Mesendoderm (in vitro differentiated cells): ENCODE measurements around the gene TAPBPL.

ENCODE experiments used
- DNase-seq: peaks from one replicate; pipeline ENCODE4 v3.0.0; 2013
- H2AK5ac ChIP-seq: 2 replicates; pipeline ENCODE4 v1.6.1; 2013; ENCODE audit warnings: low read length, inconsistent platforms
- H2BK120ac ChIP-seq: 2 replicates; pipeline ENCODE4 v1.6.1; 2013; ENCODE audit warnings: low read depth, mild to moderate bottlenecking, low read length, moderate library complexity, mixed read lengths
- H2BK15ac ChIP-seq: replicated peaks from 2 replicates; pipeline ENCODE4 v1.6.1; 2013; ENCODE audit warnings: low read depth, mild to moderate bottlenecking, moderate library complexity
- H2BK5ac ChIP-seq: 2 replicates; pipeline ENCODE4 v1.6.1; 2013; ENCODE audit warnings: low read length, inconsistent platforms
- H3K18ac ChIP-seq: 2 replicates; pipeline ENCODE4 v1.6.1; 2013; ENCODE audit warnings: mild to moderate bottlenecking, low read length, mixed read lengths
- H3K23ac ChIP-seq: one replicate; pipeline ENCODE4 v1.6.1; 2013; ENCODE audit warnings: low read length
- H3K27ac ChIP-seq: 2 replicates; pipeline ENCODE4 v1.5.1; 2013; ENCODE audit warnings: low read depth, mild to moderate bottlenecking, inconsistent platforms, low read length, moderate library complexity
- H3K27me3 ChIP-seq: 2 replicates; pipeline ENCODE4 v1.6.1; 2013; ENCODE audit warnings: low read length, control low read depth, mild to moderate bottlenecking, inconsistent platforms; ENCODE audit not compliant: insufficient read depth, poor library complexity
- H3K36me3 ChIP-seq: 2 replicates; pipeline ENCODE4 v1.6.1; 2013; ENCODE audit warnings: low read length, inconsistent platforms; ENCODE audit not compliant: control insufficient read depth, insufficient read depth
- H3K4ac ChIP-seq: one replicate; pipeline ENCODE4 v1.6.1; 2013; ENCODE audit warnings: low read depth, mild to moderate bottlenecking, low read length, moderate library complexity
- H3K4me1 ChIP-seq: 2 replicates; pipeline ENCODE4 v1.6.1; 2013; ENCODE audit warnings: low read depth, low read length, inconsistent platforms; ENCODE audit not compliant: control insufficient read depth
- H3K4me2 ChIP-seq: 2 replicates; pipeline ENCODE4 v1.6.1; 2013; ENCODE audit warnings: low read length
- H3K4me3 ChIP-seq: 2 replicates; pipeline ENCODE4 v1.5.1; 2013; ENCODE audit warnings: mild to moderate bottlenecking, low read length
- H3K56ac ChIP-seq: one replicate; pipeline ENCODE4 v1.6.1; 2013; ENCODE audit warnings: low read length
- H3K79me1 ChIP-seq: 2 replicates; pipeline ENCODE4 v1.6.1; 2013; ENCODE audit warnings: low read length, inconsistent platforms
- H3K79me2 ChIP-seq: 2 replicates; pipeline ENCODE4 v1.6.1; 2013; ENCODE audit warnings: mild to moderate bottlenecking, low read length; ENCODE audit not compliant: control insufficient read depth, insufficient read depth
- H3K9ac ChIP-seq: 2 replicates; pipeline ENCODE4 v1.6.1; 2013; ENCODE audit warnings: low read length, inconsistent platforms
- H4K5ac ChIP-seq: one replicate; pipeline ENCODE4 v1.6.1; 2013; ENCODE audit warnings: low read length
- H4K8ac ChIP-seq: one replicate; pipeline ENCODE4 v1.6.1; 2013; ENCODE audit warnings: low read depth, mild to moderate bottlenecking, control low read depth, low read length, moderate library complexity
- WGBS: extraction: QIAGEN DNeasy Blood & Tissue Kit; methylation state at CpG from one replicate; pipeline ENCODE4 v1.1.7; 2013; ENCODE audit warnings: low lambda C conversion rate, missing lambda C conversion rate; ENCODE audit not compliant: insufficient coverage; ENCODE audit errors: extremely low coverage; 5-methylcytosine and 5-hydroxymethylcytosine counted together

Gene TAPBPL

GRCh38 chr12:6432991-6433390, 18.9 kb upstream of the TAPBPL start:
- Histone ChIP-seq H3K4me2 (no peak overlapping the region), H3K4me1 (no peaks in the 10 kb centered on the region), H3K79me1 (no peaks in the 10 kb centered on the region), H3K56ac (no peak overlapping the region), H3K9ac (no peak overlapping the region), H3K23ac (no peak overlapping the region), H3K36me3 (no peaks in the 10 kb centered on the region), H2BK15ac (no peak overlapping the region), H3K4ac (no peak overlapping the region), H2AK5ac (no peak overlapping the region), H4K8ac (no peak overlapping the region), H3K18ac (no peak overlapping the region), H2BK120ac (no peak overlapping the region), H3K4me3 (no peak overlapping the region), H3K27me3 (no peaks in the 10 kb centered on the region), H4K5ac (no peak overlapping the region), H3K27ac (no peak overlapping the region), H3K79me2 (no peaks in the 10 kb centered on the region), H2BK5ac (no peak overlapping the region)
- no CpG with 5 or more reads among the region's 5 CpGs for WGBS
- DNase-seq, result no peak

- no peak overlapping the region for H4K8ac ChIP-seq
- no peak overlapping the region for H3K56ac ChIP-seq
- WGBS, result no CpG with 5 or more reads among the region's 17 CpGs
- H2AK5ac ChIP-seq, result no peak overlapping the region
- no peak overlapping the region for H2BK5ac ChIP-seq
- H3K27me3 ChIP-seq, result no peaks in the 10 kb centered on the region
- no peaks in the 10 kb centered on the region for H3K79me2 ChIP-seq
- H3K9ac ChIP-seq, result no peak overlapping the region
- no peak overlapping the region for H4K5ac ChIP-seq
- H3K36me3 ChIP-seq, result no peaks in the 10 kb centered on the region
- H3K4me1 ChIP-seq, result no peaks in the 10 kb centered on the region
- H2BK15ac ChIP-seq, result no peak overlapping the region
- H2BK120ac ChIP-seq, result no peak overlapping the region
- no peak overlapping the region for H3K4me3 ChIP-seq
- no peak for DNase-seq
- H3K4ac ChIP-seq, result peak overlapping the region; percentile 60
- no peaks in the 10 kb centered on the region for H3K79me1 ChIP-seq
- H3K4me2 ChIP-seq, result no peak overlapping the region
- H3K23ac ChIP-seq, result no peak overlapping the region
- H3K27ac ChIP-seq, result no peak overlapping the region
- no peak overlapping the region for H3K18ac ChIP-seq
Measured at GRCh38 chr12:6434205-6435140, 17.4 kb upstream of the TAPBPL start.

GRCh38 chr12:6435961-6436715, 15.7 kb upstream of the TAPBPL start:
- no peaks in the 10 kb centered on the region for H3K36me3 ChIP-seq
- no peak overlapping the region for H2BK5ac ChIP-seq
- no peak overlapping the region for H3K9ac ChIP-seq
- H3K4ac ChIP-seq, result no peak overlapping the region
- H3K23ac ChIP-seq, result no peak overlapping the region
- no peaks in the 10 kb centered on the region for H3K4me1 ChIP-seq
- H4K8ac ChIP-seq, result no peak overlapping the region
- H3K56ac ChIP-seq, result no peak overlapping the region
- no peak overlapping the region for H4K5ac ChIP-seq
- WGBS, result no CpG with 5 or more reads among the region's 13 CpGs
- H3K79me1 ChIP-seq, result no peaks in the 10 kb centered on the region
- no peak overlapping the region for H3K4me3 ChIP-seq
- no peak overlapping the region for H2BK120ac ChIP-seq
- no peak overlapping the region for H3K4me2 ChIP-seq
- H3K27me3 ChIP-seq, result no peaks in the 10 kb centered on the region
- H3K27ac ChIP-seq, result no peak overlapping the region
- no peak overlapping the region for H2BK15ac ChIP-seq
- H3K18ac ChIP-seq, result no peak overlapping the region
- no peak overlapping the region for H2AK5ac ChIP-seq
- no peak for DNase-seq
- no peaks in the 10 kb centered on the region for H3K79me2 ChIP-seq

GRCh38 chr12:6437586-6437985, 14.3 kb upstream of the TAPBPL start:
- no peak overlapping the region for H3K4ac ChIP-seq
- H2BK120ac ChIP-seq, result no peak overlapping the region
- no peak overlapping the region for H2BK15ac ChIP-seq
- no peak for DNase-seq
- H3K79me1 ChIP-seq, result no peaks in the 10 kb centered on the region
- no peaks in the 10 kb centered on the region for H3K4me1 ChIP-seq
- H3K79me2 ChIP-seq, result no peaks in the 10 kb centered on the region
- H3K27ac ChIP-seq, result no peak overlapping the region
- H3K23ac ChIP-seq, result no peak overlapping the region
- H2AK5ac ChIP-seq, result no peak overlapping the region
- no peak overlapping the region for H3K4me3 ChIP-seq
- no CpG with 5 or more reads among the region's 3 CpGs for WGBS
- no peak overlapping the region for H4K8ac ChIP-seq
- H3K36me3 ChIP-seq, result no peaks in the 10 kb centered on the region
- H3K56ac ChIP-seq, result no peak overlapping the region
- no peak overlapping the region for H3K9ac ChIP-seq
- no peak overlapping the region for H3K4me2 ChIP-seq
- no peaks in the 10 kb centered on the region for H3K27me3 ChIP-seq
- no peak overlapping the region for H3K18ac ChIP-seq
- no peak overlapping the region for H2BK5ac ChIP-seq
- no peak overlapping the region for H4K5ac ChIP-seq

- no peak overlapping the region for H3K56ac ChIP-seq
- no peaks in the 10 kb centered on the region for H3K79me1 ChIP-seq
- no peaks in the 10 kb centered on the region for H3K79me2 ChIP-seq
- no peaks in the 10 kb centered on the region for H3K27me3 ChIP-seq
- WGBS, result 100% methylated on average over 5 of the region's 12 CpGs
- no peaks in the 10 kb centered on the region for H3K4me1 ChIP-seq
- no peak for DNase-seq
- H2BK5ac ChIP-seq, result no peak overlapping the region
- no peak overlapping the region for H3K4ac ChIP-seq
- H2AK5ac ChIP-seq, result no peak overlapping the region
- H2BK120ac ChIP-seq, result no peak overlapping the region
- no peak overlapping the region for H4K8ac ChIP-seq
- H3K23ac ChIP-seq, result no peak overlapping the region
- H3K9ac ChIP-seq, result no peak overlapping the region
- H3K4me2 ChIP-seq, result no peak overlapping the region
- no peaks in the 10 kb centered on the region for H3K36me3 ChIP-seq
- no peak overlapping the region for H4K5ac ChIP-seq
- H3K27ac ChIP-seq, result no peak overlapping the region
- no peak overlapping the region for H3K4me3 ChIP-seq
- no peak overlapping the region for H2BK15ac ChIP-seq
- H3K18ac ChIP-seq, result no peak overlapping the region
Measured at GRCh38 chr12:6438345-6438744, 13.5 kb upstream of the TAPBPL start.
